GM18868 (cell line): ENCODE data around the gene ARHGEF19.
"Not testable (repeated sequence)": the region's sequence is repeated elsewhere in the genome, so short reads cannot be mapped to it uniquely, and the experiment has no call there.

Source experiments
- ATAC-seq: cut with Tn5 transposase; IDR thresholded peaks from one replicate; pipeline ENCODE4 v1.9.1; 2021; ENCODE audit warnings: mild to moderate bottlenecking, moderate library complexity; ENCODE audit not compliant: unreplicated experiment

Gene ARHGEF19

DNA sequence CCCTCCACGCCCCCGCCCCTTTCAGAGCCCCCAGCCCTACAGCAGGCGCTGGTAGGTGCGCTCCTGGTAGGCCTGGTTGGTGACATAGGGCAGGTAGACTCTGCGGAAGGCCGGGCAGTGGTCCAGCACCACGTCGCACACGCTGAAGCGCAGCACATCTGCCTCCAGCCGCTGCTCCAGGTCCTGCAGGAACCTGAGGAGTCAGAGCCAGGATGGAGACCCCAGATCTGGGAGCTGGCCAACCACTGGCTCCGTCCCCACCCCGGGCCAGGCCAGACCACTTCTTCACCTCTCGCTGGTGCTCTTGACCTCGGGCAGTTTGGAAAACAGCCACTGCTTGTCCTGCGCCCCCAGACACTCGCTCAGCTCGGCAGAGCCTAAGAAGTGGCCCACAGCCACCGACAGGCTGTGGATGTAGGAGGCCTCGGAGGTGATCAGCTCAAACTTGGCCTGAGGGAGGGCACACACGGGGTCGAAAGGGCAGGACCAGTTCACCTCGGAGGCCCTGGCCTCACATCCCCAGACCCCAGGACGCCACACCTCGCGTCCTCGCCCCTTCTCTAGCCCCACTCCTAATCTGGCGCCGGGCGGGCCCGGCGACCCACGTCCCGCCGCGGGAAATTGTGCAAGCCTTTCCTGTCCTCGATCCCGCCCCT, 6.4 kb downstream of the ARHGEF19 start:
- ATAC-seq: no peak

DNA sequence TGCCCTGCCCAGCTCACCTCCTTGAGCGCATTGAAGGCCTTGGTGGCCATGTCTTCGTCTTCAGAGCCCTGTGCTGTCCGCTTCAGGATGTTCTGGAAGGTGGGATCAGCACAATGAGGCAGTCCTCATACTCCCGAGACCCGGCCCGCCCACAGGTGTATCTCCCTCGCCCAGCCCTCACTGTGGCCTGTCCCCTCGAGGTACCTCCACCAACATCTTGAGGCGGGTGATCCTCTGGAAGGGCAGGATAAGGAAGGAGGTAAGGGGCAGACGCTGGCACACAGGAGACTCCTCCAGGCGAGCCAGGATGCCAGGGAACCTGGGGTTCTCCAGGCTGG, 7.1 kb downstream of the ARHGEF19 start:
- no peak for ATAC-seq

DNA sequence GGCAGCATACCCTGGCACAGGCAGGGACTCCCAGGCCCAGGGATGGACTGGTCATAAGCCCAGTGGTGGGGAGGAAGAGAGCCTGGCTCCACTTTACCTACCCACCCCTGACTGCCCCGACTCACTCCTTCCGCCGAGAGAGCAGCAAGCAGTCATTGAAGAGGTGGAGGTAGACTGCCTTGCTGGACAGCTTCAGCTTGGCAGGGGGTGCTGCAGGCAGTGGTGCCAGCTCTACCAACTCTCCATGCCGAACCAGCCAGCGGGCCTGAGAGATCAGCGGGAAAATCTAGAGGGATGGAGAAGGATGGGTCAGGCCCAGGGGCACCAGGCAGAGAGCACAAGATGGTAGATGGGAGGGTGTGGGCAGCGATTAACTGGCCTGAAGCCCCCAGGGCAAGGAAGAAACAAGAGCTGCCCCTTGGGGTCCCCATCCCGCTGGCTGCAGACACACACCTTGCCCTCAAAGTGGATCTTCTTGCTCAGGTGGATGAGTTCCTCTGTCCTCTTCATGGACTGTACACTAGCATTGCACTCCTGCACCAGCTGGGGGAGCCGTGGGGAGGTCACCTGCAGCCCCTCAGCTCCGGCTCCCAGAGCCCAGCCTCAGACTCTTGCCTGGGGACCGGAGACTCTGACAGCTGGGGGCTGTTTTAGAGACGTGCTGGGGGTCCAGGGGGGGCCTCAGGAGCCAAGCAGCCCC, 7.7 kb downstream of the ARHGEF19 start:
- ATAC-seq: no peak

DNA sequence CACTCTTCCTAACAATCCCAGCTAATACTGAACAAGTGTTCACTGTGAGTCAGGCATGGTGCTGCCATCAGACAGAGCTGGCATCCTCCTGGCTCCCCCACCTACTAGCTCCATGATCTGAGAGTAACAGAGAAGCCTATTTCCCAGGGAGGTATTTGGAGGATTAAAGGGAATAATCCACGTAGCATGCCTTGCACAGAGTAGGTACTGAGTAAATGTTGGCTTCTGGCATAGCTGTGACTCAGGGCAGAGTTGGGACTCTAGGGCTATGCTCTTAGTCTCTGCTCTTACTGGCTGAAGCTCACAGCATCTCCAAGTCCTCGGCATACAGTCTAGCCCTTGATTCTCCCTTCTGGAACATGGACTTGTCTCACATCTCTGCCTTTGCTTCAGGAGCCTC, 8.2 kb downstream of the ARHGEF19 start:
- ATAC-seq: no peak

DNA sequence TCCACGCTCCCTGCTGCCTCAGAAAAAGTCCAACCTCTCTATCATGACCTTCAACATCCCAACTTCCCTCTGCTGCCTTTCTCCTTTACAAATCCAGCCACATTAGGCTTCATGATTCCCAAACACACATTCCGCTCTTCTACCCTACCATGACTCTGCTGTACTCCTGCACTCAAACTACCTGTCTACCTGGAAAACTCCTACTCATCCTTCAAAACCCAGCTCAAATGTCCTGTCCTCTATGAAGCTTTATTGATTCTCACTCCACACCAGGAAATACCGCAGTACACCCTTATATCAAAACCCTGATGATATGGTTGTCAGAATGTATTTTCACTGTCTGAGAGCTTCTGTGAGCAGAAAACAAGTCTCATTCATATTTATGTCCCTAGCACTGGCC, 8.9 kb downstream of the ARHGEF19 start:
- ATAC-seq: no peak

DNA sequence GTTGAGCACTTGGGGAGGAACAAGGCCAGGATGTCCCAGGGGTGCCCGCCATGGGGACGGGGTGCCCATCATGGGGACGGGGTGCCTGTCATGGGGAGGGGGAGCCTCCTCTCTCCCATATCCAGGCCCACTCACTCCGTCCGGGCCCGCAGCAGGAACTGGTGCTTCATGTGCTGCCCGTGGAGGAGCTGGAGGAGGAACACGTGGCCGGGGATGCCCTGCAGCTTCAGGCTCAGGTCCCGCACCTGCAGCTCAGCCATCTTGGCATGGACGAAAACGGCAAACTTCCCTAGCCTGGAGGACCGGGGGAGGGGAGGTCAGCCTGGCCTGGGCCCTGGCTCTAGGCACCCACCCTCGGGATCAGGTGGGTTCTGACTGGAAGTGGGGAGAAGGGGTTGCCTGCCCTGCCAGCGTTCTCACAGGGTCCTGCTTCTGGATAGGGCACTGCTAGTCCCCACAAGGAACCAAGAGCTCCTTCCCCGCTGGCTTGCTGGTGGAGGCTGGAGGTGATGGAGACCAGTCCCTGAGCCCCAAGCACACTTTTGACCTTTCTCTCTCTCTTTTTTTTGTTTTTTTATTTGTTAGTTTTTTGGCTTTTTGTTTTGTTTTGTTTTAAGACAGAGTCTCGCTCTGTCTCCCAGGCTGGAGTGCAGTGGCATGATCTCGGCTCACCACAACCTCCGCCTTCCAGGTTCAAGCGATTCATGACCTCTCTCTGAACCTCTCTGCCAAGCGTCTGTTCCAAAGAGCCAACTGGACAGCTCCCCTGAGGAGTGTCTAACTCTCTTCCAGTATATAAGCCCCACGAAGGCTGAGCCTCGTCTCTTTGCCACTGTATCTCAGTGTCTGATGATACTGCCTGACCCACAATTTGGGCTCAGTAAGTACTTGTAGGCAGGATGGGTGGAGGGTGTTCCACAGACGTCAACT, 9.9 kb downstream of the ARHGEF19 start:
- no peak for ATAC-seq

DNA sequence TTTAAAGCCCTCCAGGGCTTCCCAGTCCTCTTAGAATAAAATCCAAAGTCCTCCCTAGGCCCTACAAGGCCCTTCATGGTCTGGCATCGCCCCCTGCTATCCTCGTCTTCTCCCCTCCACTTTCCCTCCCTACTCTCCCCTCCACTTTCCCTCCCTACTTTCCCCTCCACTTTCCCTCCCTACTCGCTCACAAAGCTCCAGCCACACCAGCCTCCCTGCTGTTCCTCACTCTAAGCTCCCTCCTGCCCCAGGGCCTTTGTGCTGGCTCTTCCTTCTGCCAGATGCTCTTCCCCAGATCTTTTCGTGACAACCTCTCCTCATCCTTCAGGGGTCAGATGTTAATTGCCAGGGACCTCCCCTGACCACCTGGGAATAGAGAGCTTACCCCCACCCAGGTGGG, 12.8 kb downstream of the ARHGEF19 start:
- no peak for ATAC-seq

DNA sequence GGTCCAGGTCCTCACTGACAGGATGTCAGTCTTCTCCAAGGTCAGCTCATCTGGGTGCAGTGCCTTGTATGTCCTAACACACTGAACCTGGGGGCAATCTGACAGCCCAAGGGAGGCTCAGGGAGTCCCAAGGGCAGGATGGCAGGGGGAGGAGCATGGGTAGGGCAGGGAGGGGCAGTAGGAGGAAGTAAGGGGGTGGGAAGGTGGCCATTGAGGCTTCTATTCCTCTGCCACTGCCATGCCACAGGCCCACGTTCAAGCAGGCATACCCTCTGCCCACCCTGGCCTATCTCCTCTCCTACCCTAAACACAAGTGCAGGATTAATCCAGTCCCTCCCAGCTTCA, 13.3 kb downstream of the ARHGEF19 start:
- ATAC-seq: no peak

DNA sequence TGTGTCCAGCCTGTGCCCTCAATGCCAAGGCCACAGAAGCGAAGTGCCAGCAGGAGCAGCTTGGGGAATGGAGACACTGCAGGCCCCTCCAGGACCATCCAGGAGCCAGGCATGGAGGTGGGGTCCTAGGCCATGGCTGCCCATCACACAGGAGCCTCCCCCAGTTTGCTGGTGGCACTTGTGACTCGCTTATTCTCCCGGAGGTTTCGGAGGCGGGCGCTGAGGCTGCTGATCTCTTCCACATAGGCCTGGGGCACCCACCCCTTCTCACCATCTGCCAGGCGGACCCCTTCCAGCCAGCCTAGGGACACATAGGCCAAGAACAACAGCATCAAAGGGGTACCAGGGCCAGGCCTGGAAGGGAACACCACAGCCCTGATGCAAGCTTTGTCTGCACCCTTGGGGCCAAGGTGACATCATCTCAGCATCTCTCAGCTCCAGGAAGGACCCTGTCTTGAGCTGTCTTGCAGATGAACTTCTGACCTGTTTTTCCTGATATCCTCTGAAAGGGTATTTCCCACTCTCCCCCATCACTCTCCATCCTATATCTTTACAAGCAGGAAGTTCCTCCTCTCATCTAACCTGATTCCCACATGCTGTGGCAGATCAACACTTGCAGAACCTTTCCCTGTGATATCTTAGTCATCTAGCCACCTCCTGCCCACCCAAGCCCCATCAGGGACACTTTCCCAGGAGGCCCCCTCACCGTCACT, 13.9 kb downstream of the ARHGEF19 start:
- ATAC-seq: no peak

DNA sequence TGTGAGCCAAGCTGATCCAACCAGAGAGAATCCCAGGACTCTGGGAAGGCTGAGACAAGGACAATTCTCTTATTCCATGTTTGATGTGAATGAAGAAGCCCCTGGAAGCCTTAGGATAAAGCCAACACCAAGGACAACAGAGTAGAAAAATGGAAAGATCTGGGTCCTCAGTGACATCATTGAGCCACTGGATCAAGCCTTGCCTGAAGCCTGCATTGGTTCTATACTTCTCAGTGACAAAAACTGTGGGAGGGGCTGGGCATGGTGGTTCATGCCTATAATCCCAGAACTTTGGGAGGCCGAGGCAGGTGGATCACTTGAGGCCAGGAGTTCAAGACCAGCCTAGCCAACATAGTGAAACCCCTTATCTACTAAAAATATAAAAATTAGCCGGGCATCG, 15.6 kb downstream of the ARHGEF19 start:
- no peak for ATAC-seq

DNA sequence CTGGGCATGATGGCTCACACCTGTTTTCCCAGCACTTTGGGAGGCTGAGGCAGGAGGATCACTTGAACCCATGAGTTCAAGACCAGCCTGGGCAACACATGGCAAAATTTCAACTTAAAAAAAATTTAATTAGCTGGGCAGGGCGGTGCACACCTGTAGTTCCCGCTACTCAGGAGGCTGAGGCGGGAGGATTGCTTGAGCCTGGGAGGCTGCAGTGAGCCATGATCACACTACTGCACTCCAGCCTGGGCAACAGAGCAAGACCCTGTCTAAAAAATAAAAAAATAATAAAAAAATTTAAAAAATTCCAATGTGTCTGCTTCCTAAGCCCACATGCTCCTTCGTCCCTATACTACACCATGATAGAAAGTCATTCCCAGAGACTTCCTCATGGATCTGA, 16.3 kb downstream of the ARHGEF19 start:
- ATAC-seq: not testable (repeated sequence)

DNA sequence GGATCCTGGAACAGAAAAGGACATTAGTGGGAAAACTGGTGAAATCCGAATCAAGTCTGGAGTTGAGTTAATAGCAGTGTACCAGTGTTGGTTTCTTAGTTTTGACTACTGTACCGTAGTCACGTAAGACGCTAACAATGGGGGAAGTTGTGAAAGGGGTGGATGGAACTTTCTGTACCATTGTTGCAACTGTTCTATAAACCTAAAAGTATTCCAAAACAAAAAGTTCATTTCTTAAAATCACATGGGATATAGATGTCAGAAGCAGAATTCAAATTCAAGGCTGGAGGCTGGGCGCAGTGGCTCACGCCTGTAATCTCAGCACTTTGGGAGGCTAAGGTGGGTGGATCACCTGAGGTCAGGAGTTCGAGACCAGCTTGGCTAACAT, 16.9 kb downstream of the ARHGEF19 start:
- no peak for ATAC-seq

DNA sequence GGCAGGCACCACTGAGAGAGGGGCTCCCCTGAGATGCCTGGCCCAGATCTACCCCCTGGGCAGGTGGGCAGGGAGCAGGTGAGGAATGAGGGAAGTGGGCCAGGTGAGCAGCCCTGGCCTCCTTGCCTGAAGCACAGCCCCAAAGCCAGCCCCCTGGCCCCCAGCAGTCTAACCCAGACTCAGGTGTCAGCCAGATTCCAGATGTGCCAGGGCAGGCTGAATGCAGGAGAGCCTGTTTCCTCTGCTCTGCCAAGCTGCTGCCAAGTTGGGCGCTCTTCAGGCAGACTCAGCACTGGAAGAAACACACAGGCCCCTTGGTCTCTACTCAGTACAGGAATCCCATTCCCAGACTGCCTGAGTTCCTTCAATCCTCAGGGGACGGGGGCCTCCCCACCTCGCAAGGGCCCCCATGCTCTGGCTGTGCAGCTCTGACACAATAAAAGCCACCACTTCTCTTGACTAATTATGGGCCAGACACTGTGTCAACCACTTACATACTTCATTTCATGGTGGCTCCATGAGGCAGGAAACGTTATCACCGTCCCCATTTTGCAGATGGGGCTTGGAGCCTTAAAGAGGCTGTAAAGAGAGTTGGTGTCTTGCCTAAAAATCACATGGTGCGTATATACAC, 20.4 kb downstream of the ARHGEF19 start:
- no peak for ATAC-seq

DNA sequence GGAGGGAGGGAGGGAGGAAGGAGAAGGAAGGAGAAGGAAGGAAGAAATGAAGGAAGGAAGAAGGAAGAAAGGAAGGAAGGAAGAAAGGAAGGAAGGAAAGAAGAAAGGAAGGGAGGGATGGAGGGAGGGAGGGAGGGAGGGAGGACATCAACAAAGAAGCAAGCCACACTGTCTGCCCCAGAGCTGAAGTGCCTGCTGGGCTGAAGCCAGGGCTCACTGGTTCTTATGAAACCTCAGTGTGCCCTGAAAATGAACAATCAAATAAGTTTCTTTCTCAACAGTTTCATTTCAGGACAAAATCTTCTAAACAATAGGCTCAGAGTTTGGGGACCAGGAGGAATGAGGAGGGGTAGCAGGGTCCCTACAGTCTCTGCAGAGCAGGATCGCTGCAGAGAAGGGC, 21.1 kb downstream of the ARHGEF19 start:
- no peak for ATAC-seq

DNA sequence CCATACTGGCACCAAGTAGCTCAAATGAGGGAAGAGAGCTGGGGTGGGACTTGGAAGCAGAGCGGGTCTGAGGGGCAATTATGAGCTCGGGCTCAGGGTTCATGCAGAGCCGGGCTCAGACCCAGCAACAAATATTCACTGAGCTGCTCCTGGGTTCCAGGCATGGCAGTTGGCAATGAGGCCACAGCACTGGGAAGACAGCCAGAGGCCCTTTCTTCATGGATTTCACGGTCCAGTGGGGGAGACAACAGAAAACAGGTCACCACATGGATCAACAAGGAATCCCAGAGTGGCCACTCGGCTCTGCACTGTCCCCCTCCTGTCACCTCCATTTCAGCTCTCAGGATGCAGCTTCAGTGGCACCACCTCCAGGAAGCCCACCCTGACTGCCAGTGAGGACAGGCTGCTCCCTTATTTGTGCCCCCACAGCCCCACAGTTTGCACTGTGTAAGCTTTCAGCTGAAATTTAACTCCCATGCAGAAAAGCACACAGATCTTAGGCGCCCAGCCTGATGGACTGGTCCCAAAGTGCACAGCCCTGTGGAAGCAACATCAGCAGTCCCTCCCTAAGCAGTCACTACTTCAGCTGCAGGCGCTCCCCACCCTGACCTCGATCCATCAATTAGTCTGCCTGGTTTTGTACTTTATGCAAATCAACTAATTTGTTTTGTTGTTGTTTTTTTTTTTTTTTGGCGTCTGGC, 22.4 kb downstream of the ARHGEF19 start:
- ATAC-seq: no peak

DNA sequence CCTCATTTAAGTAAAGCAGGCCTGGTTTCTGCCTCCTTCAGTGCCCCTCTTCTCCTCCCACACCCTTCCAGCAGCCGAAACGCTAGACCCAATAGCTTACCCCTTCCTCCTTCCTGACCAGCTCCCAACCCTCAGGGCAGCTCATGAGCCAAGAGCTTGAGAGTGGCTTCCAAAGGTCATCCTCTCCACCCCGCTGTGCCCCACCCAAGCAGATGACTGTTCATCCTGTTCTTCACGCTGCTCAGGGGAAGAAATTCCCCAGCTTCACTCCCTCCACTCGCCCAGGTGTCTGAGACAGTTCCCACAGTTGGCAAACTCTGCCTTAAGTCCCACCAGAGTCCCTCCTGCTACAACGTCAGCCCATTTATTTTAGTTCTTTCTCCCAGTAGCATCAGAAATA, 23.4 kb downstream of the ARHGEF19 start:
- no peak for ATAC-seq

DNA sequence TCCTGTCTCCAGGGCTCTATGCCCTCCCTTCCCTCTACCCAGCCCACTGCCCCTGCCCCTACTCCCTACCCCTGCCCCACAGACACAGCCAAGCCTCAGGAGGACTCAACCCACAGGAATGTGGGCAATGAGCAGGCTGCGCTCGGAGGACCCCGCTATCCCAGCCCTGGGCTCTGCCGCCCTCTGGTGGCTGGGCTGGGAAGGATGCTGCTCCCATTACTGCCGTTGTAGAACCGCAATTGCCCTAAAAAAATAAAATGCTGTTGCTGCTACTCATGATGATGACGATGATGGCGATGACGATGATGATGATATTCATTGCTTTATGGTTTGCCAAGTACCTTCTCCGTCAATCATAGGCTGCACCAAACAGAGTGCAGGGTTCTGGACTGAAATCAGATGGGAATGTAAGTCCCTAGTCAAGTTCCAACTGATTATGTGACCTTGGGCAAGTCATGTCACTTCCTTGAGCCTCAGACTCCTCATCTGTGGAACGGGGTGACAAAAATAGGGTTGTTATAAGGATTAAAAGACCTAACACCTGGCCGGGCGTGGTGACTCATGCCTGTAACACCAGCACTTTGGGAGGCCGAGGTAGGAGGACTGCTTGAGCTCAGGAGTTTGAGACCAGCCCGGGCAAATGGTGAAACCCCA, 24.6 kb downstream of the ARHGEF19 start:
- ATAC-seq: no peak

DNA sequence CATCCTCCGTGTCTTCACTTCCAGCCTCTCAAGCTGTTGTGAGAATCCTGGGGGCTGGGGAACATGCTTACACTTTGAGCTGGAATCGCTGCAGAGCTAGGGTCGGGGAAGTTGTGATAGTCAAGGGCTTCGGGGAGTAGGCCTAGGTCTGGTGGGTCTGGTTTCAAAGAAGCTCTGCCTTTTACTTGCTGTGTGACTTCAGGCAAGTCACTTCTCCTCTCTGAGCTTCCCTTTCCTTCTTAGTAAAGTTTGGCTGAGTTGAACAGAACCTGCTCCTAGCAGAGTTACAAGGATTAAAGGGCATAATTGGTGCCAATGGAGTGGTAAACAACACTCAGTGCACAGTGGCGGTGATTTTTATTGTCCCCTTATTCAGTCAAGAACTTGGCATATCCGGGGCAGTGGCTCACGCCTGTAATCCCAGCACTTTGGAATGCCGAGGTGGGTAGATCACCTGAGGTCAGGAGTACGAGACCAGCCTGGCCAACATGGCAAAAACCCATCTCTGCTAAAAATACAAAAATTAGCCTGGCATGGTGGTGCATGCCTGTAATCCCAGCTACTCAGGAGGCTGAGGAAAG, 25.7 kb downstream of the ARHGEF19 start:
- no peak for ATAC-seq

DNA sequence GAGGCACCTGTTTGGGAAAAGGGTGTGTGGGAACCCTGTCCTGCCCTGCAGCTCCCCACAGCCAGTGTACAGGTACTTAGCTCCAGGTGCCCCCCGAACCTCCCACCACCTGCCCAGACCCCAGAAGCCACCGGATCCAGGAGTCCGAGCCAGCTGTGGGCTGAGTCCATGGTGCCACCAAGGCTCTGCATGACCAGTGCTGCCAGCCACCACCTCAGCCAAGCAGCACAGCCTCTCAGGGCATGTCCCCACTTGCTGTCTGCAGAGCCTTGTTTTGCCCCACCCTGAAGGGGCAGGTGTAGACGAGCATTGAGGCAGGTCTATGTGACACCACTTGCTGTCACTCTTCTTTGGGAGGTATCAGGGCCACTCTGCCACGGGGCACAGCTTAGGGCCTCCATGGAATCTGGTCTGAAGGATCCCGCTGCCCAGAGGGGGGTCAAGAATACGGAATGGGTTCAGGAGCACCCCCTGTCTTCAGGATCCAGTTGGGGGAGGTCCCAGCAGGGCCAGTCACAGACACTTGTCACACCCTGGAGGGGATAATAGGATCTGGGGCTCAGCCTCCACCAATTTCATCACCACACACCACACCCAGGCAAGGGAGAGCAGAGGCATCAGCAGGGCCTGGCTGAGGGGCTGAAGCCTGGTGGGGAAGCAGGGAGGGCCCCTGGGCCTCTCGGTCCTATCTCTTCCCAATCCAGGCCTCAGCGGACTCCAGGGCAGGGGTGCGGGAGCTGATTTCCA, 27.7 kb downstream of the ARHGEF19 start:
- ATAC-seq: no peak
